ENCODE results near the gene CASP7. TPM values are rescaled to one million over a fixed set of nuclear protein-coding genes. Genes with fewer than 3 reads are reported as not detected.

The CASP7 gene
- total RNA-seq, 1 donor from 2014 or later = 22.6 TPM

DNA sequence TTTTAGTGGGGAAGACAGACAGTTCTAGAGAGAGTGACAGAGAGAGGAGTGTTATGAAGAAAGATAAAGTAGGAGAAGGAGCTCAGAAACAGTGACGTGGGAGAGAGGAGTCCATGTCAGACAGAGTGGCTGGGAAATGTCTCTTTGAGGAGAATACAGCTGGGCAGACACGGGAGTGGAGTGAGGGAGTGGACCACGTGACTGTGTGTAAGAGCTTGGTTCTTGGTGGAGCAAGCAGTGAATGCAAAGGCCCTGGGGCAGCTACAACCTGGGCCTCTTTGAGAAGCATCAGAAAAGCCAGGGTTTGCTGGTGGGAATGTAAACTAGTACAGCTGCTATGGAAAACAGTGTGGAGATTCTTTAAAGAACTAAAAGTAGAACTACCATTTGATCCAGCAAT is 59.9 kb downstream of the CASP7 start:
- TF ChIP-seq, protein P1, sequence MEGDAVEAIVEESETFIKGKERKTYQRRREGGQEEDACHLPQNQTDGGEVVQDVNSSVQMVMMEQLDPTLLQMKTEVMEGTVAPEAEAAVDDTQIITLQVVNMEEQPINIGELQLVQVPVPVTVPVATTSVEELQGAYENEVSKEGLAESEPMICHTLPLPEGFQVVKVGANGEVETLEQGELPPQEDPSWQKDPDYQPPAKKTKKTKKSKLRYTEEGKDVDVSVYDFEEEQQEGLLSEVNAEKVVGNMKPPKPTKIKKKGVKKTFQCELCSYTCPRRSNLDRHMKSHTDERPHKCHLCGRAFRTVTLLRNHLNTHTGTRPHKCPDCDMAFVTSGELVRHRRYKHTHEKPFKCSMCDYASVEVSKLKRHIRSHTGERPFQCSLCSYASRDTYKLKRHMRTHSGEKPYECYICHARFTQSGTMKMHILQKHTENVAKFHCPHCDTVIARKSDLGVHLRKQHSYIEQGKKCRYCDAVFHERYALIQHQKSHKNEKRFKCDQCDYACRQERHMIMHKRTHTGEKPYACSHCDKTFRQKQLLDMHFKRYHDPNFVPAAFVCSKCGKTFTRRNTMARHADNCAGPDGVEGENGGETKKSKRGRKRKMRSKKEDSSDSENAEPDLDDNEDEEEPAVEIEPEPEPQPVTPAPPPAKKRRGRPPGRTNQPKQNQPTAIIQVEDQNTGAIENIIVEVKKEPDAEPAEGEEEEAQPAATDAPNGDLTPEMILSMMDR (IDR thresholded peaks at IDR 0.05) = no peak
- DNase-seq = no peak
- POLR2A ChIA-PET = no interaction called here
- peaks cover 6% of the 10 kb centered on the region for H3K27me3 Mint-ChIP-seq
- intact Hi-C loops (cut with micrococcal nuclease) = no loop called here
- ATAC-seq (ENCODE audit: low read depth) = no peak
- no peaks in the 10 kb centered on the region for H3K36me3 Mint-ChIP-seq (ENCODE audit: low read depth)
- H3K27ac Mint-ChIP-seq = no peak overlapping the region
- no peaks in the 10 kb centered on the region for H3K9me3 Mint-ChIP-seq
- no peak overlapping the region for H3K4me3 Mint-ChIP-seq
- H3K4me1 Mint-ChIP-seq = no peaks in the 10 kb centered on the region
- CTCF ChIA-PET = interaction anchor here (0.9 kb wide), 1 partner anchor 60 kb away, joined by 3 read pairs; no protein-coding TSS in a partner anchor

DNA sequence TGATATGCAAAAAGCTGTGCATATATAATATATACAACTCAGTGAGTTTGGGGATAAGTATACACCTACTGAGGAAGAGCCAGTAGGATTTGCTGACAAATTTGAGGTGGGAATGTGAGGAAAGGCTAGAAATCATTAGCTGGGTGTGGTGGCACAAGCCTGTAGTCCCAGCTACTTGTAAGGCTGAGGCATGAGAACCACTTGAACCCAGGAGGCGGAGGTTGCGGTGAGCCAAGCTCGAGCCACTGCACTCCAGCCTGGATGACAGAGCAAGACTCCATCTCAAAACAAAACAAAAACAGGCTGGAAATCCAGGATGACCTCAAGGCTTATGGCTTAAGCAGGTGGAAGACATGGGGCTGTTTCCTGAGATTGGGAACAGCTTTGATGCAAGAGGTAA is 61.1 kb downstream of the CASP7 start:
- Mint-ChIP-seq H3K4me3 (no peak overlapping the region), H3K9me3 (no peaks in the 10 kb centered on the region), H3K27ac (no peak overlapping the region), H3K4me1 (no peaks in the 10 kb centered on the region), H3K36me3 (ENCODE audit: low read depth) (no peaks in the 10 kb centered on the region), H3K27me3 (peaks cover 8% of the 10 kb centered on the region)
- ATAC-seq (ENCODE audit: low read depth) = no peak
- intact Hi-C loops (cut with micrococcal nuclease) = no loop called here
- CTCF ChIA-PET = no interaction called here
- TF ChIP-seq, protein P1 (IDR thresholded peaks at IDR 0.05) = no peak
- no peak for DNase-seq
- POLR2A ChIA-PET = no interaction called here

DNA sequence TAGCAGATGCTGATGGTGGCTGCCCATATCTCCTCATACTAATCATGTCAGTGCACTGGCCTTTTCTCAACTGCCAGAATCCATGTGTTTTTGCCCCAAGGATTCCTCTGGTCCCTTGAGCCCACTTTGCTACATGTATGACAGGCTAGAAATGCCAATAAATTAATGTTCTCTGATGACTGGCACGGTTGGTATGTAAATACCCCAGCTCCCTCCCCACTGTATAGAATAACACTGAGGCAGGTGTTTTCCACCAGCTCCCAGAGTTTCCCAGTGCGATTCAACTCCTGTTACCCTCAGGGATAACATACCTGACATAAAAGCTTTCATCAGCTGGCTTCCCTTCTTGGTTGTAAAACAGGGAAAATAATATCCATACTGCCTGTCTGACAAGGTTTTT is 62.8 kb downstream of the CASP7 start:
- peaks cover 10% of the 10 kb centered on the region for H3K27me3 Mint-ChIP-seq
- DNase-seq (no peak), ATAC-seq (ENCODE audit: low read depth) (no peak)
- POLR2A ChIA-PET = no interaction called here
- TF ChIP-seq, protein P1 (IDR thresholded peaks at IDR 0.05) = no peak
- H3K4me3 Mint-ChIP-seq = no peak overlapping the region
- no peaks in the 10 kb centered on the region for H3K4me1 Mint-ChIP-seq
- intact Hi-C loops (cut with micrococcal nuclease) = no loop called here
- no peaks in the 10 kb centered on the region for H3K9me3 Mint-ChIP-seq
- CTCF ChIA-PET = no interaction called here
- no peak overlapping the region for H3K27ac Mint-ChIP-seq
- H3K36me3 Mint-ChIP-seq (ENCODE audit: low read depth) = no peaks in the 10 kb centered on the region

DNA sequence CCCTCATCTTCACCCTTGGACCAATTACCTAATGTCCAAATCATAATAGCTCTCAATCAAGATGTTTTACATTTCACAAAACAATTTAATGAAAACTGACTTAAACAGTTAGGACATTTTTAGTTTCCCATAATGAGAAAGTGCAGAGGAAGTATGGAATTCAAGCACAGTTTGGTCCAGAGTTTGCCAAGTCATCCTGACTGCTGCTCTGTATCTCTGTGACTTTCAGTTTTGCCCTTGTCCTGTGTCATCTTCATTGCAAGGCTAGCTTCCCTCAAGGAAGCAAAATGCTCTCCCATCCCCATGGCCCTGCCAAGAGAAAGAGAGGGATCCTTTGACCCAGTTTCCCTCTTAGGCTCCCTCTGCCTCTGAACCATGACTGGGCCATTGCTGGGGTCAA is 63.9 kb downstream of the CASP7 start:
- POLR2A ChIA-PET = no interaction called here
- ATAC-seq (ENCODE audit: low read depth) (no peak), DNase-seq (no peak)
- CTCF ChIA-PET = no interaction called here
- TF ChIP-seq, protein P1 (IDR thresholded peaks at IDR 0.05) = no peak
- no peaks in the 10 kb centered on the region for H3K9me3 Mint-ChIP-seq
- no peaks in the 10 kb centered on the region for H3K36me3 Mint-ChIP-seq (ENCODE audit: low read depth)
- H3K27ac Mint-ChIP-seq = no peak overlapping the region
- intact Hi-C loops (cut with micrococcal nuclease) = no loop called here
- peaks cover 10% of the 10 kb centered on the region for H3K27me3 Mint-ChIP-seq
- no peak overlapping the region for H3K4me3 Mint-ChIP-seq
- no peaks in the 10 kb centered on the region for H3K4me1 Mint-ChIP-seq

DNA sequence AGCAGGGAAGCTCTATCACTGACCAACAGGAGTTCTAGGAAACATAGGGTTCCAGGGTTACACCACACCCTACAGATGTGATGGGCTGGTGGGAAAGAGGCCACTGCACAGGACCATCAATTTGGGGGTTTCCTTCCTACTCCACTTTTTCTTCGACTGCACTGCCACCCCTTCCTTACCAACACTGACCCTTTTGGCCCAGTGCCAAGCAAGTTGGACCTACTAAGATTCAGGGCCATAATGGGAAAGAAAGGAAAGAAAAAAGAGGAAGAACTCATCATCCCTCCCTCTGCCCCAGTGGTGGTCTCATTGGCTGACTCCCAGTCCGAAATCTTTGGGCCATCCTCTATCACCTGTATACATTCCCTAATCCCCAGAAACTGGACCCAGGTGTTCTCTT is 65.7 kb downstream of the CASP7 start:
- intact Hi-C loops (cut with micrococcal nuclease) = no loop called here
- no peak overlapping the region for H3K27ac Mint-ChIP-seq
- H3K36me3 Mint-ChIP-seq (ENCODE audit: low read depth) = no peaks in the 10 kb centered on the region
- peaks cover 10% of the 10 kb centered on the region for H3K27me3 Mint-ChIP-seq
- POLR2A ChIA-PET = no interaction called here
- H3K4me3 Mint-ChIP-seq = no peak overlapping the region
- H3K9me3 Mint-ChIP-seq = no peaks in the 10 kb centered on the region
- TF ChIP-seq, protein P1 (IDR thresholded peaks at IDR 0.05) = no peak
- CTCF ChIA-PET = no interaction called here
- DNase-seq (no peak), ATAC-seq (ENCODE audit: low read depth) (no peak)
- H3K4me1 Mint-ChIP-seq = no peaks in the 10 kb centered on the region
